Measurements from ENCODE around the gene TAAR5. TPM values are rescaled to one million over a fixed set of nuclear protein-coding genes. Genes with fewer than 3 reads are reported as not detected.

The TAAR5 gene
- total and polyA plus RNA-seq, 2 of the 8 experiments (the other 6 are each of a cell fraction or from before 2014, with no cell fraction given) = not detected

DNA sequence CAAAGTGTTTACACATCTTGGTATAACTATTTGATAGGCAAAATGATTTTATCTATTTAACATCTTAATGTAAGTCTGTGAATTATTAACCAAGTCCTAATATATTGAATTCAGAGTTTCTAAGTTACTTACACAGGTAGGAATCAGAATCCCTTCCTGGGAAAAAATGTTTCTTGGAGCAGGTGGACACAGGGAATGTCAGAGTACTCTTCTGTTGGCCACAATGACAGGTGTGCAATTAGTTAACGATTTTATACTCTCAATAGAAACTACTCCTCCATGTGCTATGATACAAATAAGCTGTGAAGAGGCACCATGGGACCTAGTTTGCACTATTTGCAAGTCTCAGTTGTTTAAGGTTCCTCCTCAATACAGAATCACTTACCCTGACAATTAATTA, 821 bp upstream of the TAAR5 start:
- Histone ChIP-seq H3K23ac (ENCODE audit: insufficient read length) (no peak overlapping the region), H4K5ac (ENCODE audit: insufficient read length, low read depth, low read length) (no peak overlapping the region), H4K20me1 (replicated peaks in 1 of 2; ENCODE audit: control insufficient read depth in 1 of 2, insufficient read depth in 2 of 2, low read length in 2 of 2) (no peaks in the 10 kb centered on the region), H2BK20ac (ENCODE audit: low read length) (no peak overlapping the region), H3K27ac (ENCODE audit: low read depth, low read length) (no peak overlapping the region), H2BK15ac (ENCODE audit: low read length) (no peak overlapping the region), H2AFZ (ENCODE audit: low read length) (no peak overlapping the region), H3K27me3 (replicated peaks in 1 of 4; ENCODE audit: control insufficient read depth in 3 of 4, extremely low read depth in 1 of 4, insufficient read depth in 3 of 4, low read length in 3 of 4) (no peaks in the 10 kb centered on the region), H3K4me3 (ENCODE audit: extremely low read depth in 1 of 4, insufficient read depth in 2 of 4, low read depth in 3 of 4, low read length in 4 of 4) (no peak overlapping the region), H3K79me2 (ENCODE audit: control insufficient read depth in 1 of 2, insufficient read depth in 2 of 2, low read length in 2 of 2) (no peaks in the 10 kb centered on the region), H3K9ac (replicated peaks in 1 of 4; ENCODE audit: extremely low read depth in 1 of 4, low read depth in 3 of 4, low read length in 3 of 4) (no peak overlapping the region), H3K4ac (replicated peaks; ENCODE audit: insufficient read length, low read depth, low read length) (no peak overlapping the region), H3K23me2 (ENCODE audit: low read depth, low read length) (no peaks in the 10 kb centered on the region), H2BK5ac (ENCODE audit: low read depth, low read length) (no peak overlapping the region), H3K18ac (ENCODE audit: extremely low read depth, low read length) (no peak overlapping the region), H3K79me1 (ENCODE audit: low read depth, low read length) (no peaks in the 10 kb centered on the region), H3K14ac (ENCODE audit: insufficient read length) (no peak overlapping the region), H3K9me3 (ENCODE audit: insufficient read depth in 2 of 2, low read depth in 1 of 2, low read length in 1 of 2) (no peaks in the 10 kb centered on the region), H3K36me3 (ENCODE audit: control insufficient read depth in 2 of 4, insufficient read depth in 4 of 4, low read length in 3 of 4) (no peaks in the 10 kb centered on the region), H4K91ac (replicated peaks; ENCODE audit: insufficient read length, low read length) (no peak overlapping the region), H2AK5ac (ENCODE audit: low read depth, low read length) (no peak overlapping the region), H2BK12ac (ENCODE audit: low read depth, low read length) (no peak overlapping the region), H3K4me1 (replicated peaks in 1 of 4; ENCODE audit: control insufficient read depth in 3 of 4, insufficient read depth in 4 of 4, low read length in 3 of 4) (no peaks in the 10 kb centered on the region), H3K4me2 (ENCODE audit: insufficient read depth in 1 of 2, low read depth in 2 of 2, low read length in 2 of 2) (no peak overlapping the region), H2BK120ac (replicated peaks; ENCODE audit: low read depth, low read length) (no peak overlapping the region), H3K56ac (replicated peaks; ENCODE audit: insufficient read length, low read depth, low read length) (no peak overlapping the region), H4K8ac (ENCODE audit: extremely low read depth, insufficient read depth, low read length) (no peak overlapping the region)
- 75% methylated on average over 1 of the region's 1 CpG; no CpG with 5 or more reads in 1 of the 2 experiments for WGBS, 2 experiments (ENCODE audit: extremely low coverage in 1 of 2, insufficient coverage in 1 of 2, insufficient read length in 1 of 2, insufficient replicate concordance in 2 of 2, low coverage in 1 of 2, low lambda C conversion rate in 2 of 2, missing lambda C conversion rate in 1 of 2)
- ChIA-PET POLR2A (ENCODE audit: partially characterized antibody) (no interaction called here), CTCF (ENCODE audit: partially characterized antibody) (interaction anchor here (0.7 kb wide), 1 partner anchor 8 kb away, joined by 4 read pairs; no protein-coding TSS in a partner anchor)
- no peak for FAIRE-seq
- DNase-seq (ENCODE audit: low read depth in 1 of 2, low spot score in 2 of 2) = no peak
- TF ChIP-seq CEBPB (IDR thresholded peaks at IDR 0.05; ENCODE audit: low read depth, low read length) (no peak), RFX5 (IDR thresholded peaks at IDR 0.05; ENCODE audit: borderline replicate concordance, low read depth, low read length) (no peak), TEAD4 (IDR thresholded peaks at IDR 0.05; ENCODE audit: low read depth, low read length) (no peak), GTF2F1 (IDR thresholded peaks at IDR 0.05; ENCODE audit: borderline replicate concordance, low read depth, low read length) (no peak), KDM5A (IDR thresholded peaks at IDR 0.05; ENCODE audit: low read length) (no peak), SIRT6 (IDR thresholded peaks at IDR 0.05; ENCODE audit: low read length) (no peak), SIN3A (conservative IDR thresholded peaks at IDR 0.05 in 1 of 2, IDR thresholded peaks at IDR 0.05 in 1 of 2; ENCODE audit: low read depth in 1 of 2, low read length in 2 of 2) (no peak), CHD2 (IDR thresholded peaks at IDR 0.05; ENCODE audit: low read length) (no peak), EZH2 (IDR thresholded peaks at IDR 0.05; ENCODE audit: low read depth, low read length, severe bottlenecking) (no peak), RXRA (IDR thresholded peaks at IDR 0.05; ENCODE audit: insufficient read depth, low read depth, low read length) (no peak), CTBP2 (IDR thresholded peaks at IDR 0.05; ENCODE audit: borderline replicate concordance, insufficient read depth, insufficient read length, low read length) (no peak), PHF8 (conservative IDR thresholded peaks at IDR 0.05; ENCODE audit: low read depth, low read length) (no peak), SP2 (IDR thresholded peaks at IDR 0.05; ENCODE audit: low read length) (no peak), MAFK (IDR thresholded peaks at IDR 0.05; ENCODE audit: low read depth, low read length) (no peak), TAF7 (optimal IDR thresholded peaks at IDR 0.05; ENCODE audit: borderline replicate concordance, low read depth, low read length) (no peak)
